Central memory CD4-positive, alpha-beta T cell (primary cell): ENCODE data around the gene RNF220.
"Not testable (repeated sequence)": the region's sequence is repeated elsewhere in the genome, so short reads cannot be mapped to it uniquely, and the experiment has no call there.

Experiments
- DNase-seq: peaks from one replicate; pipeline ENCODE4 v3.0.0; 2022

RNF220 gene

DNA sequence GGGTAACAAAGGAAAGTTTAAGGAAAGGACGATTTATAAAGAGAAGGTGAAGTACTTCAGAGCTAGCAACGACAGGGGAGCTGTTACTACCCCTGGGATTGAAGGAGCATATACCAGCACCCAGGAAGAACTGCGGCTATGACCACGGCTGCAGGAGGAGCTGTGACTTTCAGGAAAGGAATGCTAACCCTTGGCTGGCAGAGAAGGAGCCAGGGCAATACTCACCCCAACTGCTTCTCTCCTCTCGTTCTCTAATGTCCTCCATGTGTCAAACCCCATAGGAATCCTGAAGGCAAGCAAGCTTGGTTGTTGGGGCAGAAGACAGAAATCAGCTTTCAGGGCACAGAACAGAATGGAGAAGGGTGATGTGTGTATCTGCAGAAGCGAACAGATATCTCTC is 148.7 kb downstream of the RNF220 start:
- no peak for DNase-seq

DNA sequence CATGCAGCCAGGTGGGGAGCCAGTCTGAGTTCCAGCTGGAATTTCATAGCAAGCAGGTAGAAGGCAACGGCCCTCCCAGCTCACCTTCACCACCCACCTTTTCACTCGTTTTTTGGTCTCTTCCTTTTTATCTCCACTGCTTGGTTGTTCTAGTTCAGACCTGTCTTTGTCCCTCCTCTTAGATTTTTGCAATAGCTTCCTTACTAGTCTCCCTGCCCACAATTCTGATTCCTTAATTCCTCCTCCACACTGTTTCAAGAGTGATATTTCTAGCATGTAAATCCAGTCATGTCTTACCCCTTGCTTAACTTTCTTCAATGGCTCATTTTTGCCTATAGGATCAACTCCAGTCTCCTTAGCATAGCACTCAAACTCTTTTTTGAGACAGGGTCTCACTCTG is 149.7 kb downstream of the RNF220 start:
- DNase-seq = no peak

DNA sequence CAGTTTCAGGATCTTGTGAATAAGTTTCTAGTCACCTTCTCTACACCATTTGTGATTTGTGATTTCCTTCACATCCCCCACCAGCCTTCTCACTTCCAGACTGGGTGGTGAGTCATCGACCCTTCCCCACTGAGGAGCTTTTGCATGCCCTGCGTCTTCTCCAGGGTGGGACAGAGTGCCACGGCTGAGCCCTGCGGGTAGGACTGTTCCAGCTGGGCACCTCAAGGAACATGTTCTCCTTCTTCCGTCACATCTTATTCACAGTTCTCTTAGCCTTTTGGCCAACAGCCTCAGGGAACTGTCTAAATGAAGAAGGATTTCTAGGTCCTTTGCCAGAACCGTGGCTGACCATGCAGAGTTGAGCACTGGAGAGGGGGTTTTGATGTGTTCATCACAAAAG is 152.7 kb downstream of the RNF220 start:
- DNase-seq = no peak

- no peak for DNase-seq
Observed at GRCh38 chr1:44558883-44559282, 153.8 kb downstream of the RNF220 start.

GRCh38 chr1:44559330-44559729 is 154.3 kb downstream of the RNF220 start:
- DNase-seq = no peak

- DNase-seq = no peak
Observed at GRCh38 chr1:44559913-44560312, 154.9 kb downstream of the RNF220 start.

- not testable (repeated sequence) for DNase-seq
Observed at GRCh38 chr1:44560696-44561095, 155.6 kb downstream of the RNF220 start.

DNA sequence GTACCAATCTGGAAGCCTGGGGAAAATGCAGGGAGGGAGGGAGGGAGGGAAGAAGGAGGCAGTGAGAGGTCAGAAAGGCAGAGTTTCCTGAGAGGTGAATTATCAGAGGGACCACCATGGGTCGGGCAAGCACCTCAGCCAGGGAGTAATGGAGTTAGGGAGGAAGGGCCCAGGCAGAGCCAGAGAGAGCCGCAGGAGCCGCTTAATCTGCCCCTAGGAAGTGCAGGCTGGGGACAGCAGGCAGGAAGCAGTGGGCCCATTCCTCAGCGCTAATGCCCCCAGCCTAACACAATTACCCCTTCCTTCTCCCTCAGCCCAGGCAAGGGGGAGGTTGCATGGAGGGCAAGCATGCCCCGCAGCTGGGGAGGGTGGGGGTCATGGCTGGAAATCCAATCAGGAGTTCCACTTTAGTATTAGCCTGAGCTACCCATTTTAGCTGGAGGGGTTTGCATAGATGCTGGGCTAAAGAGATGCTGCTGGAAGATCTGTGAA is 160.2 kb downstream of the RNF220 start:
- DNase-seq = no peak

DNA sequence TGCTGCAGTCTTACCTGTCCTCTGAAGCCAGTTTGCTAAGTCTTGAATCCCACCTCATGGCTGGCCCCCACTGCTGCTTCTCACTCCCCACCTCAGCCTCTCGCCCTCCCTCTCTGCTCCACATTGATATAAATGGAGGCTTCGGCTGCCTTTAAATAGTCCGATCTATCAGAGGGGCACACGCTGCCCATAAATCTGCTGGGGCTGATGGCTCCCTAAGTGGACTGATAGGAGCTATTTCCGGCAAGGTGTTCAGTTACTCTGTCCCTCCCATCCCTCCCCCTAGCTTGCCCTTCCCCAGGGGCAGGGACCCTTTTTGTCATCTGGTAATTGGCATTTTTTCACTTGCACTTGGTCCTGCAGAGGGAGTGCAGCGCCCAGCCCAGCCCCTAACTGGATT is 160.8 kb downstream of the RNF220 start:
- no peak for DNase-seq

DNA sequence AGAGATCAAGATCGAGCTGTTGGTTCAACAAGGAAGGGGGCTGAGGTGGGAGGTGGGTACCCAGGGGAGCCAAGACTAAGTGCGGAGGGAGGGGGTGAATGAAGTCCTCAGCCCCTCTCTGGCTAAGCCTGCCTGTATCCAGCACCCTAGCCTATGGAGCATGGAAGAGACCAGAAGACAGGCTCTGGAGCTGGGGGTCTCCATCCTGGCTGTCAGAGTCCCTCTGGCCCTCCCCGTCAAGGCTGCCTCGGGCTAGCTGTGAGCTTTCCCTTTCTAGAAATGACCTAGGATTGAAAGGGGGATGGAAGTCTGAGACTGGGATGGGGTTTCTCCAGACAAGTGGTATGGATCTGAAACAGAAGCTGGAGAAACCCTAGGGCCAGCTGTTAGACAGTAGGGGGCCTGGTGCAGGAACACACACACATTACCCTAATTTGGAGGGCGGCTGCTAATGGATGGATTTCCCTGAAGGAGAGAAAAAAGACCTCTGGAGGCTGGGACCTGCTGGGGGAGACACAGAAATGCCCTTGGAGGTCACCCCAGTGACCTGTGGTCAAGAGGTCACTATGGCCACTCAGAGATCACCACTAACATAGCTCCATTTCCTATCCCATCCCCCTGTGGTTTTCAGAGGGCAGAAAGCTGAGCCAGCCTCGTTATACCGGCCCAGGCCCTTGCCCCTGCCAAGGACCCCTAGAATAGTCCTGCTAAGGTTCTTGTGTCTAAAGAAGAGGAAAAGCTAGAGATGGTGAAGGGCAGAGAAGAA is 161.4 kb downstream of the RNF220 start:
- DNase-seq = no peak

- DNase-seq = no peak
Observed at GRCh38 chr1:44568128-44568900, 163.3 kb downstream of the RNF220 start.

DNA sequence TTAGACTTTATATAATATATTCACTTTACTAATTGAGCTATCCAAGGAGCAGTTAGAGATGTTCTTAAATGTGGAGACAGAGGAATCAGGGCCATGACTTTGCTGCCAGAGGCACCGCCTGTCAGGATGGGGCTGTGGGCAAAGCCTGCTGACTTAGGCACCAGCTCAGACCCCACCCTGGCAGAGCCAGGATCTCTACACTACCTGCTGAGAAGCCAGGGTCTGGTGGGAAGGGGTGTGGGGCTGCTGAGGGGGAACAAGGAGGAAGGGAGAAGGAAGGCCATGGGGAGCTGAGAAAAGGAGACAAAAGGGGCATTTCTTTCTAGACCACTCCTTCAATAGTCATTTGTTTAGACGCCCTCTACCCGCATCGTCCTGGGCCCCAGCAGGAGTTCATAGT is 164.4 kb downstream of the RNF220 start:
- no peak for DNase-seq

DNA sequence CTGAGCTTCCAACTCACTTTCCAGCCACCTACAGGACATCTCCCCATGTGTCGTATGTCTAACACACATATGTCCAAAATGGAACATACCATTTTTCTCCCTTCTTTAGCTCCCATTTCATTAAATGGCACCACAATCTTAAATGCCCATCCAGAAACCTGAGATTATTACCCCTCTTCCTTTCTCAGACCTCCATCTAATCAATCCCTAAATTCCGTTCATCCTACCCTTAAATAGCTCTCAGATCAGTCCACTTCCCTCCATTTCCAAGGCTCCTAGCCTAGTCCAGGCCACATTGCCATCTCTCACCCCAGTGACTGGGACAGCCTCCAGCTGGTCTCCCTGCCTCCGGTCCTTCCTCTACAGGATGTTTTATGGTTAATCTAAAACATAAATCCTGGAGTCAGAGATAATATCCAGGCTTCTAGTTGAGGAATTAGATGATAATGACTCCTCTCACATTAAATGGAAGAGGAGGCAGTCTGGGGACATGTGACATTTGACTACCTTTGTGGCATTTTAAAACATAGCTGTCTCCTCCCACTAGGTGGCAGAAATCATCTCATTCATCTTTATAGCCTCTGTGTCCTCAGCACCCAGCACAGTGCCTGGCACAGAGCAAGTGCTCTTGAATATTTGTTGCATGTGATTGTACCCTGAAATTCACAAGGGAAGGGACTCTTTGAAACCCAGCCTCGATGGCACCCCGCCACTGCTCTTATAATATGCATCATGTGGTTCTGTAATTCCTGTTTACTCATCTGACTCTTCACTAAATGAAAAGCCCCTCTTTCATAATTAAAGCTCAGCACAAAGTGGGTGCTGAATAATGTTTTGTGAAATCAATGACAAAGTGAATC is 166.9 kb downstream of the RNF220 start:
- peak; percentile 7 for DNase-seq

DNA sequence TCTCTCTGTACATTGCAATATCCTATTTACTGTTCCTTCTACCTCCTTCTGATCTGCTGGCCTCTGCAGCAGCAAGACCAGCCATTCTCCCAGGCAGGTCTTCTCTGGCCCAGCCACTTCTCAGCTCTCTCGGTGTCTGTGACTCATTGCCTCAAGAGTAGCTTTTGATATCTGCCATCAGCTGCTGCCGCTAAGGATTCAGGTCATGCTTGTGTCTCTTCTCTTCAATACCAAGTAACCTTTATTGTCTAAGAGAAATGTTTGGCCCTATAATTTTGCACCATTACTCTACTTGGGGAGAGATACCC is 167.5 kb downstream of the RNF220 start:
- DNase-seq = no peak

GRCh38 chr1:44575396-44575795 is 170.3 kb downstream of the RNF220 start:
- DNase-seq = no peak

GRCh38 chr1:44576456-44577150 is 171.5 kb downstream of the RNF220 start:
- DNase-seq = no peak

DNA sequence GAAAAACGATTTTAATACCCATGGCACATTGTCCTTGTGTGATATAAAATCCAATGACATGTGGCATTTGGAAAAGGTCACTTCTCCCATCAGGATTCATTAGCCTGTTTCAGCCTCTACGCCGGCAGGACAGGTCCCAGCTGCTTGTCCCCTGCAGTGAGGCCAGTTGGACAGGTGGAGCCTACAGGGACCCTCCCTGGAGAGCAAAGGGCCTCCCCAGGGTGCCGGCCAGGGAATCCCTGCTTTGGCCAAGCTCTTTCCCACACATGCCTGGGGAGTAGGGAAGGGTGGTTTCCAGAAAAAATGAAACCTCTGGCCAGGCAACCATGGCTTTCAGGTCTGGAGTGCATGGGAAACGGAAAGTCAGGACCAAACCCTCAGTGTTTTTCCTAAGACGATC is 176.2 kb downstream of the RNF220 start:
- no peak for DNase-seq

GRCh38 chr1:44584167-44584566 is 179.1 kb downstream of the RNF220 start:
- no peak for DNase-seq

DNA sequence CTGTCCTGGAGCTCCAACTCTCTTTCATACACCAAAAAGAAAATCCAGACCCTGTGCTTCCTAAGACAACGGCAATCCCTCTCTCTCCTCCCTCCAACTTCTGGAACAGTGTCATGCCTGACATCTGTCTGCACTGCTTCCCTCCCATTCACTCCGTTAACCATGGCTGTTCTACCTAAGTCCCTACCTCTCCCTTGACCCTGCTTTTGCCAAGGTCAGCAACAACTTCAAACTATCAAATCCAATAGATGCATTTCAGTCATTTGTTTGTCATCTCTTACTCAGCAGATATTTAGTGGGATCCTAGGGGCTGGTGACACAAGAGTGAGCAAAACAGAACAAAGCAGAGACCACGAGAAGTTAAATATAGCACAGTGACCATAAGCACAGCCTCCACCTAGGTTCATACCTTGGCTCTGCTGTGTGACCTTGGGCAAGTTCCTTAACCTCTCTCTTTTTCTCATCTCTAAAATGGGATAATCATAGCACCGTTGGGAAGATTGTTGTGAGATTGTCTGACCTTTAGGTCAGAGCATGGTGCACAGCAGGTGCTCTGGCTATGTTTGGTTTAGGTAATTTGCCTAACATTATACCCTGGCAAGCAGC is 180.4 kb downstream of the RNF220 start:
- DNase-seq = no peak

DNA sequence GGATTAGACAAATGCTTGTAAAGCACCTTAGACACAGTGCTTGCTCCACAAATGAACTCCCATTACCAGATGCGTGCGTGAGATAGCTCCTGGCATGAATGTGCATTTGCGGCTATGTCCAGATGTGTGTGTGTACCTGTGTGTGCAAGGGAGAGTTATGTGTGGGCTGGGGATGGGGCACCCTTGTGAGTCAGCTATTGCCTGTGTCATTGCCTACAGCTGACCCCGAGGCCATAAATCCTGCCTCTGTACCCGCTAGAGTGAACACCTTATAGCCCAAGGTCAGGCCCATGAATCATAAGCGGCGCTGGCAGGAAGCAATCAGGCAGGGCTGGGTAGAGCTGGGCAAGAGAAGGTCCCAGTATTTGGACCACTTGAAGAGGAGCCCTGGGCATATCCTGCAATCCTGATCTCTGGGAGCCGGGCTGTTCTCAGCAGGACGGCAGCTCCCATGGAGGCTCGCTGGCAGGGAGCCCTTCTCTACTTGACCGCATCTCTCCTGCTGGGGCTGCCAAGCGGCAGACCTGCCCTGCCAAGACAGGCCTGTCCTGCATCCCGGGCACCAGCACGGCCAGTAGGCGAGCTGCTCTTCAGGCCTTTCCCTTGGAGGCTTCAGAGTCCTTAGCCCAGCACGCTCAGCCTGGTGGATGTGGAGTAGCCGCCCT is 182.9 kb downstream of the RNF220 start:
- DNase-seq = no peak

DNA sequence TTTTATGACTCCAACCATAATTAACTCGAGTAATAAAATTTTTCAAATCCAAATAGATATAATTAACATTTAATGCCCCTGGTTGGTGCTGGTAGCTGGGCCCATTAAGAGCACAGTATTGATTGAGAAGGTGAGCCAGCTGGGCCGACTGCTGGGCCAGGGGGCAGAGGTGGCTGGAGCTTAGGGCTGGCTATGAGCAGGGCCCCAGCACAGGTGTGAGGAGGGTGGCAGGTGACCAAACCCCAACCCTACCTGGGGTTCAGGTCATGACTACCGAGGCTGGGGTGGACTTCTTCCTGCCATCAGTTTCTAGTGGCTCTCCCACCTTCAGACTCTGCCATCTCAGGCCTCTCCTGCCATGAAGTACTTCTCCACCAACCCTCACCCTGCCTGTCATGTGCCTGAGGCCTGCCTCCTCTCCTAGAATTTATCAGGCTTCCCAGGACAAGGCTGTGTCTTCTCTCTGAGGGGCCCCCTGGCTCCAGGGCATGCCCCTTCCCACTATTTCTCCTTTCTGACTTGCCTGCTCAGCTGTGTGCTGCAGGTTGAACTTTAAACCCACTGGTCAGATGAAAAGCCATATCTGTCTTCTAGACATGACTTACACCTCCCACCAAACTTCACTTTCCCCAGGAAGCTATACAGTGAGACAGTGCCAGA is 183.6 kb downstream of the RNF220 start:
- no peak for DNase-seq
